NCI-H2171 (cell line): ENCODE results near the gene AKR1A1.
A peak's percentile ranks its signal among the peaks of the same experiment; 100 is the strongest.
"Not testable (repeated sequence)": the region's sequence is repeated elsewhere in the genome, so short reads cannot be mapped to it uniquely, and the experiment has no call there.

Experiments
- DNase-seq: peaks from one replicate; lab custom pipeline; 2025; lab: John Stamatoyannopoulos, UW

The AKR1A1 gene

DNA sequence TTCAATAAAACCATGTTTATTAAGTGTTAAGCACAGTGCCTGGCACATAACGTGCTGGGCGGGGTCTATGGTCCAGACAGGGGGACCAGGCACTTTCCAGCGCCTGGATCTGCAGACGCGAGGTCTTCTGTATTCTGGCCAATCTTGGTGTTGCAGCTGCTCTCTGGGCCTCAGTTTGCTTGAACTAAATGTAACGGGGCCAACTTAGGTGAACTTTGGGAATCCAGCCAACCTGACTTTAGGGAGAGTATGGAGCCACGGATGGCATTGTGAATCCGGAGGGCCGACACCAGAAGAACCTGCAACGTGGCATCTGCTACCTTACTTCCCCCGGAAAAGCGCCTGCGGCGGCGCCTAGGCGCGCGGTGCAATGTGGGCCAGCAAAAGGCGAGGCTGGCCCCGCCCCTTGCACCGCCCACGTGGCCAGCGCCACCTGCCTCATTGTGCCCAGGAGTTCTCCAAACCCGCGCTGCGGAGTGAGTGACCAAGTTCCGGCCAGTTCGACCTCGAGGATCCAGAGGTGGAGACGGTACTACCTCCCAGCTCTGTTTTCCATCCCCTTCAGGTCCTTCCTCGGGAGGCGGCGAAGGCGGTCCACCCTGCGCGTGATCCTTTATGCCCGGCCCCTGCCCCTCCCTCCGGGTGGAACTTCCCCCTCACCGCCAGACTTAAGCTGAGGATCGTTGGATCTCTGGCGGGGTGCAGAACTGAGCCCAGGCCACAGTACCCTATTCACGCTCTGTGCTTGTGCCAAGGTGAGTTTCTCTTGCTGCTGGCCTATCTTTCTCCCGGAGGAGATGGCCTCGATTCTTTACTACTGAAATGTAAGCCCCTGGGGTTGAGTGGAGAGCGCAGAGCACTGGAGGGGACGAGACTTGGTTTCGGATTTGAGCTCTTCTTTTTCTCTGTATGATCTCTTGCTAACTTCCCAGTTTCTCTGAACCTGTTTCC lies at the start of gene AKR1A1:
AKR1A1 (plus strand) TSS at position 426 of the 951 bp plus-strand sequence. CDS start 10,969 bp downstream, outside the sequence.
- DNase-seq, result peak; percentile 91

DNA sequence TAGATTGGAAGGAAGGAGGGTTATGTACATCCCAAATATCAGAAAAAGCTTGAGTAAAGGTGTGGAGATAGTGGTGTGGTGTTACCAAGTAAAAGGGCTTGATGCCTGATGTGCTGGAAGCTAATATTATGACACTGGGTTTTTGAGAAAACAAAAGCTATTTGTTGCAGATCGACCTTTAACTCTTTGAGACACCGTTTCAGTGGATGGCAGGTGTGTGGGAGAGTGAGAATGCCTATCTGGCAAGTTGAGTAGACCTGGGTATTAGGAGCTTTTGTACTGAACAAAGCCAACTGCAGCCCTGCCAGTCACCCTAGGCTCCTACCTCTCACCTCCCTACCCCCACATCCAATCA lies 49.1 kb upstream of the AKR1A1 start:
- no peak for DNase-seq

DNA sequence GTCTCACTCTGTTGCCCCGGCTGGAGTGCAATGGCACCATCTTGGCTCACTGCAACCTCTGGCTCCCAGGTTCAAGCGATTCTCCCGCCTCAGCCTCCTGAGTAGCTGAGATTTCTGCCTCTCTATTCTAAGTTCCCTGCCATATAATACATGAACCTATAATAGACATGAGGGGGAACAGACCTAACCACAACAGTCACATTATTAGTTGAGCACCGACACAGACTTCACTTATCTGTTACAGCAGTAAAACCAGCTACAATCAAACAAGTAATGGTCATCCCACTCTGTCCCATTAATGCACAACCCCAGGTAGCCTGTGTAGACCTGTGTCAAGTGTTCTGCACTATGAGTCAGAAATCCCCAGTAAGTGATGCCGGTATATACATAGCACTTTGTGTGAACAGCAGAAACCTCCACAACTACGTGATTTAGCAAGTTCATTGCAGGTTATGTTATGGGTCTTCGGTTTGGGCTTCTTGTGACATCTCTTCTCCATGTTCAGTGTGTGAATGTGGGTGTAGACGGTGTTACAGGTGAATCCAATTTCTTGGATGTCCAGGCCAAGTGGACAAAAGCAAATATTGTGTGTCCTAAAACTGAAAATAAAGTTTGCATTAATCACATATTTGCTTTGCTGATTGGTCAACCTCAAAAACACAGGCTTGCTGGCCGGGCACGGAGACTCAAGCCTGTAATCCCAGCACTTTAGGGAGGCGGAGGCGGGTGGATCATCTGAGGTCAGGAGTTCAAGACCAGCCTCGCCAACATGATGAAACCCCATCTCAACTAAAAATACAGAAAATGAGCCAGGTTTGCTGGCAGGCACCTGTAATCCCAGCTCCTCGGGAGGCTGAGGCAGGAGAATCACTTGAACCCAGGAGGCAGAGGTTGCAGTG lies 46.9 kb upstream of the AKR1A1 start:
- DNase-seq, result no peak

DNA sequence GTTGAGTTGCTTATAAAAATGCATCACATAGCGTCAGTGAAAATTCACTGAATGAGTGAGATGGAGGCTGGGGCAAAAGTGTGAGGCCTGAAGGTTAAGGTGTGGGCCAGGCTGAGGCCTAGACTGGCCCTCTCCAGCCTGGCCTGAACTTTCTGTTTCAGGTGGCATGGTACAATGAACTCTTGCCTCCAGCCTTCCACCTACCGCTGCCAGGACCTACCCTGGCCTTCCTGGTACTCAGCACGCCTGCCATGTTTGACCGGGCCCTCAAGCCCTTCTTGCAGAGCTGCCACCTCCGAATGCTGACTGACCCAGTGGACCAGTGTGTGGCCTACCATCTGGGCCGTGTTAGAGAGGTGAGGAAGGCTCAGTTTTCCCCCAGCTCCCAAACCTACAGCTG lies 43.4 kb upstream of the AKR1A1 start:
- no peak for DNase-seq

DNA sequence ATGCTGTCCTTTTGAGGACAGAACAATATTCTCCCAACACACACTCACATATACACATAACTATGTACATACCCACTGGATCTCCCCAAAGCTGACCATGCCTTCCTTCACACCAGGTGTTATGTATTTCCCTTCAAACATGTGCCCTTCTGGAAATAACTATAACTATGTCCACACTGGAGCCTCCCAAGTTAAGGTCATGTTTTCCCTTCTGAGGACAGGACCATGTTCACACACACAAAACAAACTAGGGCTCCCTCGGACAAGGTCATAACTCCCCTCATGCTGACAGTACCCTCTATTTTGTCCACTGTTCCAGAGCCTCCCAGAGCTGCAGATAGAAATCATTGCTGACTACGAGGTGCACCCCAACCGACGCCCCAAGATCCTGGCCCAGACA lies 42.7 kb upstream of the AKR1A1 start:
- no peak for DNase-seq

DNA sequence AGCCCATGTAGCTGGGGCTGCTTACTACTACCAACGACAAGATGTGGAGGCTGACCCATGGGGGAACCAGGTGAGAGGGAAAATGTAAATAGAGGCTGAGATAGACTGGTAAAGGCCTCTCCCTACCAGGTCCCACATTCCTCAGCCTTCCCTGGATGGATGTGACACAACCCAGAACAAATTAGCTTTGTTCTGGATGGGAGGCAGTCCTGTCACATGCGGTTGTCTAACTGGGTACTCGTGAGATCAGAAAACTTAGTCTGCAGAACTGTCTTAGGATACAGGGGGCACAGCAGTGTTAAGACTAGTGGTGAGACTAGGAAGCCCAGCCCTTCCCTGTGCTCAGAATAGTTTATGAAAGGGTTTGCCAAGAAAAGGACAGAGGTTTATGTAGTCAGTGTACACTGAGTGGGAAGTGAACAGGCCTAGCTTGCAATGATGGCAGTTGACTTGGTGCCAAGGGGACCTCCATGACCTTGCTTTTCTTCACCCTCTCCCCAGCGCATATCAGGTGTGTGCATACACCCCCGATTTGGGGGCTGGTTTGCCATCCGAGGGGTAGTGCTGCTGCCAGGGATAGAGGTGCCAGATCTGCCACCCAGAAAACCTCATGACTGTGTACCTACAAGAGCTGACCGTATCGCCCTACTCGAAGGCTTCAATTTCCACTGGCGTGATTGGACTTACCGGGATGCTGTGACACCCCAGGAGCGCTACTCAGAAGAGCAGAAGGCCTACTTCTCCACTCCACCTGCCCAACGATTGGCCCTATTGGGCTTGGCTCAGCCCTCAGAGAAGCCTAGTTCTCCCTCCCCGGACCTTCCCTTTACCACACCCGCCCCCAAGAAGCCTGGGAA lies 42.1 kb upstream of the AKR1A1 start:
- no peak for DNase-seq

DNA sequence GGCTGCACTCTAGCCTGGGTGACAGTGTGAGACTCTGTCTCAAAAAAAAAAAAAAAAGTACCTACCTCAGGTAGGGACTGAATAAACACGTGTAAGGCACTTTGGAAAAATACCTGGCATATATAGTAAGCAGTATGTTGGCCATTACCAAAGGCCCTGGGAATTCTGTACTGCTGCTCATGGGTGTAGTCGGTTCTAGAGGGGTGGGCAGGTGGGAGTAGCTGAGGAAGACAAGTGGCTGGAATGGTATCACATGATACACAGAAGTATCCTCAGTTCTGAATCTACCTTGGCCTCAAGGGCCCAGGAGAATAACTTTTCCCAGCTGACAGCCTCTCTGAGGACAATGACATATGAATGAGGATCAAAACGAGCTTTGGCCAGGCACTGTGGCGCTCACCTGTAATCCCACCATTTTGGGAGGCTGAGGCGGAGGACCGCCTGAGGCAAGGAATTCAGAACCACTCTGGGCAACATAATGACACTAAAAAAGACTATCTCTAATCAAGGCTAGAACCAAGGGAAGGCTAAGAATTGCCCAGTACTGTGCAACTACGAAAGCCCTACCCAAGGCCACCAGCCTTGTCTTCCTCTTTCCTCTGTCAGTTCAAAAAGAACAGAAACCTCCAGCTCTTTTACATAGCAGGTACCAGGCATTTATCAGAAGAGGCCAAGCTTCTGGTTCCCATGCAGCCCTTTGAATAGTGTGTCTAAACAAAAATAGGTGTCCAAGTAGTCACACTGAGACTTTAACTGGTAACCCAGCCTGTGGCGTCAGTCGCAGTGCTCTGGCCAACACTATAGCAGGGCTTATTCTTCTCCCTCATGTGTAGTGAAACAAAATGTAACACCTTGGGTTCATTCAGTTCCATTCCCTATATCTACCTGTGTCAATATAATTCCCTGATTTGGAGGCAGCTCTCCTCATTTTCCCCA lies 40.3 kb upstream of the AKR1A1 start:
- no peak for DNase-seq

DNA sequence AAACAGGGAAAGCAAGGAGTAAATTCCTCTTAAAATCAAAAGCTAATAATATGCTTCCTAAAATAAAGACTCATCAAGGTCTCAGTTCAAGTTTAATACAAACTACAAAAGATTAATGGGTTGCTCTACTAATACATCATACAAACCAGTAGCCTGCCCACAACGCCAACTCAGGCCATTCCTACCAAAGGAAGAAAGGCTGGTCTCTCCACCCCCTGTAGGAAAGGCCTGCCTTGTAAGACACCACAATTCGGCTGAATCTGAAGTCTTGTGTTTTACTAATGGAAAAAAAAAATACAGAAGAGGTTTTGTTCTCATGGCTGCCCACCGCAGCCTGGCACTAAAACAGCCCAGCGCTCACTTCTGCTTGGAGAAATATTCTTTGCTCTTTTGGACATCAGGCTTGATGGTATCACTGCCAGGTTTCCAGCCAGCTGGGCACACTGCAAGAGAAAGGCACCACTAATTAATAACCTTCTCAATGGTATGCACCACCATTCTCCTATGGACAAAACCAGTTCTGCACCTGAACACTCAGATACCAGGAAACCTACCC lies 39.6 kb upstream of the AKR1A1 start:
- no peak for DNase-seq

DNA sequence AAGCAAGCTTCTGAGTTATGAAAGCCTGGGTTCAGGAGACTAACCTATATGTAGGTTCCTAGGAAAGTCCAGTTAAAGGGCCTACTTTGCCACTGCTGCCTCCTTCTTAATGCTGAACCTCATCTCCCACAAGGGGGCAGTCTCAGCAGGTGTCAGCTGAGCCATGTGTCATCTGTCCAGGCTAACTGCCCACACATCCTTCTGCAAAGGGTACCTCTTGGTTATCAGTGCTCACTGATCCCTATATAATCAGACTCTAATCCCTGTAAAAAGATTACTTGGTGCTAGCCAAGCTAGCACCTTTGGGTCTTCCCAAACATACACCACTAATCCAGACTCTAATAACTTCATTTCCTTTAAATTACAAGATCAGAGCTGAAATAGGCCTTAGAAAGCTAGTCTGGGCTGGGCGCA lies 38.0 kb upstream of the AKR1A1 start:
- DNase-seq, result no peak

DNA sequence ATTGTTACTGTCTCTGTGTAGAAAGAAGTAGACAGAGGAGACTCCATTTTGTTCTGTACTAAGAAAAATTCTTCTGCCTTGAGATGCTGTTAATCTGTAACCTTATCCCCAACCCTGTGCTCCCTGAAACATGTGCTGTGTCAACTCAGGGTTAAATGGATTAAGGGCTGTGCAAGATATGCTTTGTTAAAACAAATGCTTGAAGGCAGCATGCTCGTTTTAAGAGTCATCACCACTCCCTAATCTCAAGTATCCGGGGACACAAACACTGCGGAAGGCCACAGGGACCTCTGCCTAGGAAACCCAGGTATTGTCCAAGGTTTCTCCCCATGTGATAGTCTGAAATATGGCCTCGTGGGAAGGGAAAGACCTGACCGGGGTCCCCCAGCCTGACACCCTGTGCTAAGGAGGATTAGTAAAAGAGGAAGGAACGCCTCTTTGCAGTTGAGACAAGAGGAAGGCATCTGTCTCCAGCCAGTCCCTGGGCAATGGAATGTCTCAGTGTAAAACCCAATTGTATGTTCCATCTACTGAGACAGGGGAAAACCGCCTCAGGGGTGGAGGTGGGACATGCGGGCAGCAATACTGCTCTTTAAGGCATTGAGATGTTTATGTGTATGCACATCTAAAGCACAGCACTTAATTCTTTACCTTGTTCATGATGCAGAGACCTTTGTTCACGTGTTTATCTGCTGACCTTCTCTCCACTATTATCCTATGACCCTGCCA lies 36.9 kb upstream of the AKR1A1 start:
- not testable (repeated sequence) for DNase-seq

DNA sequence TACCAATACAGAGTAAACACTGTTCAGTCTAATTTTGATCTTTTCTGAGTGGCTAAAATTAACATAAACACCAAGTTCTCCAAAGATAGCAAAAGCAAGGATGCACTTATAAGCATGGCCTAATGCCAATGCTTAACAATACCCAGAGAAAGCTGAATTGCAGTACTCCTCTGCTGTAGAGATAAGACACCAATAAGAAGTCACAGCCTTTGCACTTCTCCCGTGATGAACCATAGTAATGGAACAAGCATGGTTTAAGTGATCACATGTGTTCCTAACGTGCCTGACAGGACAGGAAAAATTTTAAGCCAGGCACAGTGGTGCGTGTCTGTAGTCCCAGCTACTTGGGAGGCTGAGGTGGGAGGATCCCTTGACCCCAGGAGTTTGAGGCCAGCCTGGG lies 34.6 kb upstream of the AKR1A1 start:
- no peak for DNase-seq

DNA sequence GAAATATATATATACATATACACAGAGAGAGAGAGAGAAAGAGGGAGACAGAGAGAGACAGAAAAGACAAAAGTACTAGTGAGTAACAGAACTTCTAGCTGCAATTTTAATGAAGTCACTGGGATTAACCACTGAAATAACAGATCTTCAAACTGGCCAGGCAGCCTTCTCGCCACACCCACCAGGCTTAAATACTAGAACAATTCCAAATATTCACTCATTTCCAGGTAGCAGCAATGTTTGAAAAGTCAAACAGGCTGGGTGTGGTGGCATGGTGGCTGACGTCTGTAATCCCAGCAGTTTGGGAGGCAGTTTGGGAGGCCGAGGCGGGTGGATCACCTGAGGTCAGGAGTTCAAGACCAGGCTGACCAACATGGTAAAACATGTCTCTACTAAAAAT lies 34.2 kb upstream of the AKR1A1 start:
- DNase-seq, result no peak

DNA sequence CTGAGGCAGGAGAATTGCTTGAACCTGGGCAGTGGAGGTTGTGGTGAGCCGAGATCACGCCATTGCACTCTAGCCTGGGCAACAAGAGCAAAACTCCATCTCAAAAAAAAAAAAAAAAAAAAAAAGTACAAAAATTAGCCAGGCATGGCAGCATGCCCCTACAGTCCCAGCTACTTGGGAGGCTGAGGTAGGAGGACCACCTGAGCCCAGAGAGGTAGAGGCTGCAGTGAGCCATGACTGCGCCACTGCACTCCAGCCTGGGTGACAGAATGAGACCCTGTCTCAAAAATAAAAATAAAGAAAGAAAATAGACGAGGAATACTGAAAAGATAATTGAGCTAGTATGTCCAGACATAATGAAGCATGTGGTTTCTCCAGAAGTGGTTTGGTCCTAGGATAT lies 32.3 kb upstream of the AKR1A1 start:
- not testable (repeated sequence) for DNase-seq

DNA sequence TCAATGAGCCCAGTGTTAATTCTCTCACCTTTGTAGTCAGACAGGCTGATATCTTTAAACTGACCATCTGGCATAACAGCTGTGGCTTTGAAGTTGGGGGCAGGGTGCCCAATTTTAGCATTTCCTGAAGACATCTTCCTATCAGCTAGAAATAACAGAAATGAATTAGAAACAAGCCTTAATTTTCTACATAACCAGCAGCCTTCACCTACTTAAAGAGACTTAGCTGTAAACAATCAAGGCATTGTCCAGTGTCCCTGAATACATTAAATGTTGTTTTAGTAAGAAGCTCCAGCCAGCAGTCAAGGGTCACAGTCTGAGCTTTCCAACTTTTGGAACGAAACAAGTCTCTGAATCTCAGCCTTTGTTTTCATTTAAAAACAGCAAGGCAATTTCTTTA lies 31.7 kb upstream of the AKR1A1 start:
- peak; percentile 55 for DNase-seq

DNA sequence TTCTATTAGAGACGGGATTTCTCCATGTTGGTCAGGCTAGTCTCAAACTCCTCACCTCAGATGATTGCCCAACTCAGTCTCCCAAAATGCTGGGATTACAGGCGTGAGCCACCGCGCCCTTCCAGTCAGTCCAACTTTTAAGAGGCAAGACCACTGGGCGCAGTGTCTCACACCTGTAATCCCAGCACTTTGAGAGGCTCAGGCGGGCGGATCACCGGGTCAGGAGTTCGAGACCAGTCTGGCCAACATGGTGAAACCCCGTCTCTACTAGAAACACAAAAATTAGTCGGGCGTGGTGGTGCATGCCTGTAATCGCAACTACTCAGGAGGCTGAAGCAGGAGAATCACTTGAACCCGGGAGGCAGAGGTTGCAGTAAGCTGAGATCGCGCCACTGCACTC lies 30.9 kb upstream of the AKR1A1 start:
- not testable (repeated sequence) for DNase-seq

DNA sequence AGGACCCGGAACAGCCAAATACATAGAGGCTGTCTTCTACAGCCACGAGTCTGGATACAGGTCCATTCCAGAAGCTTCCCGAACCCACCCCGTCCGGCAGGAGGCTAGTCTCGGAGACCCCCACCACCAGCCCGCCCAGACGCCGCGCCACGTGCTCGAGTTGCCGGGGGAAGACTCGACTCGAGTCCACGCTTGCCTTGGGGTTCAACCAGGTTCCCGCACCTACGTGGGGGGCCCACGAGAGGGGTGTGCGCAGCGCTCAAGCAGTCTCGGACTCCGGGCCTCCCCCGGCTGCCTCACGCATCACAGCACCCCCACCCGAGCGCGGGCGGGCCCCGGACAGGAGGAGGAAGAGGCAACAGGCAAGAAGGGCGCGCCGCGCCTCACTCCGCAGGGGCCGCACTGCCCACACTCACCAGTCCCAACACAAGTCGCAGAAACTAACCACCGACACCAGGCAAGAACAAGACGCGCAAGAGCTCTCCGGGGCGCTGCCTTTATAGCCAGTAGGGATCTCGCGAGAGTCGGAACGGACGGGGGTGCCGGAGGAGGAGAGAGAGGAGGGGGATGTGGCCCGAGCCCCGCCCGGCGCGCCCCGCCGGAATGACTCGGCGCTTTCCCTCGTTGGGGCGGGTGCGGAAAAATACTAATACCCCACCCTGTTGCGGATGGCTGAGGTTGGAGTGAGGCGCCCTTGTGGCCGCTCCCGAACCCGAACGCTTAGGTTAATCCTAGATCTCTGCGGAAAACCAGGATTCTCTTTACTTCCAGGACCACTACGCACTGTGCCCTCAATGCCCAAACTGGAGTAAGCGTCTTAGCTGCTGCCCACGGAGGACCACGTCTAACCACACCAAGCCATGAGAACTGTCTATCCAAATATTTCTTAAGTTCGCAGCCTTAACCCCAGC lies 29.0 kb upstream of the AKR1A1 start, which contains the start of gene PRDX1:
PRDX1 (minus strand) TSS at position 472 of the 911 bp plus-strand sequence. CDS start 2,841 bp downstream, outside the sequence.
- DNase-seq, result peak; percentile 66

DNA sequence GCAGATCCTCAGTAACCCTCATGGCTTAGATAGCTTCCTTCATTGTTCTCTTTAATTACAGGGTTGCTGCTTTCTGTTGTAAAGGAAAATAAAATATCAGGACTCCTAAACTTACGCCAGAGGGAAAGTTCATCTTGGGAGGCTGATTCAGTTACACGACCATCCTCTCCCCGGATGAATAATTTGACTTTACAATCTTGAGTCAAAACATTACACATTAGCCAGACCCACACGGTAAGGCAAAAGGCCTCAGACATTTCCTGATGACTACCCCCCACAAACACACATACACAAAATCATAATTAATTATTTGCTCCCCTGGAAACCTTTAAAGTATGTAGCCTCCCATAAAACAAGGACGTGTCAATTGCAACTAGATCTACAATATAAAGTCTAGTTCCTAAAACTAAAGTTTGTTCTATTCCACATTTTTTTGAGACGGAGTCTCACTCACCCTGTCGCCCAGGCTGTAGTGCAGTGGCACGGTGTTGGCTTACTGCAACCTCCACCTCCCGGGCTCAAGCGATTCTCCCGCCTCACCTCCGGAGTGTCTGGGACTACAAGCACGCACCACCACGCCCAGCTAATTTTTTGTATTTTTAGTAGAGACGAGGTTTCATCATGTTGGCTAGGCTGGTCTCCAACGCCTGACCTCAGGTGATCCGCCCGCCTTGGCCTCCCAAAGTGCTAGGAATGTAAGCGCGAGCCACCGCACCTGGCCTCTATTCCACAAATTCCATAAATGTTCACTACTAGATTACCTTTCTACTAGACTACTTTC lies 28.1 kb upstream of the AKR1A1 start:
- DNase-seq, result no peak

DNA sequence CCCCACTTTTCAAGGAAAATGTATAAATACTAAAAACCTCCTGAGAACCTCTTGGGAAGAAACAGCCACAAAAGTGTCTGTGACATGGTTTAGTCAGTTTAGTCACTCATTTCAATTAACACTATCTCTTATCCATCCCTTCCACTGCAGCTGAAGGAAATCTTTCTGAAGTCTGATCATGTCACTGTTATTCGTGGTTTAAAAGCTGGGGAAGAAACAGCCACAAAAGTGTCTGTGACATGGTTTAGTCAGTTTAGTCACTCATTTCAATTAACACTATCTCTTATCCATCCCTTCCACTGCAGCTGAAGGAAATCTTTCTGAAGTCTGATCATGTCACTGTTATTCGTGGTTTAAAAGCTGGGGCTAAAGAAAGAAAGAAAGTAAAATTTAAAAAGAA lies 27.1 kb upstream of the AKR1A1 start:
- DNase-seq, result not testable (repeated sequence)
